Measurements from ENCODE around the gene ARL14EP.

ARL14EP gene

DNA sequence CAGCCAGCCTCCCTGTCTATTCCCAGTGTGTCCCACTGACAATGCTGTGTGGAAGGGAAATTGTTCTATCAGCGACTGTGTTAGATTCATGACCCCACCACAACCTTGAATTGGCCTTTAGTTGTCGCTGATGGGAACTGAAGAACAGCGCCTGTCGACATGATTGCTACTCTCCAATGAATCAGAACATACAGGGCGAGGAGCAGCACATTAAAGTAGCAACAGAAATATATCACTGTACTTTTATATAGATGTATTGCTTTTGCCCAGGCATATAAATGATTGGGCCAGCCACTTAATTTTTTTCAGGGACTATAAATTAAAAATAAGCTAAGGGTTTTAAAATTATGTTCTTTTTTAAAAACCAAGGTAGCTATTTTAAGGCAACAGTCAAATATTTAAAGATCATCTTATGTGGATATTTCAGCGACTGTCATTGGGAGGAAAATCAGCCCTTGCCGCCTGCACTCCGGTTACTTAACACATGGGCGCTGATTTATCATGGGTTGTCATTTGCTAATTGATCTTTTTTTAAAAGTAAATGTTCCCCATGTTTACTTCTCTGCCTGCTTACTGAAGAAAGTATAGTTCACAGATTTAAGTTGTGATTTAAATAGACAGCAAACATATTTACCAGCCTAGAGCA, 42.1 kb downstream of the ARL14EP start:
- TF ChIP-seq, protein P1, sequence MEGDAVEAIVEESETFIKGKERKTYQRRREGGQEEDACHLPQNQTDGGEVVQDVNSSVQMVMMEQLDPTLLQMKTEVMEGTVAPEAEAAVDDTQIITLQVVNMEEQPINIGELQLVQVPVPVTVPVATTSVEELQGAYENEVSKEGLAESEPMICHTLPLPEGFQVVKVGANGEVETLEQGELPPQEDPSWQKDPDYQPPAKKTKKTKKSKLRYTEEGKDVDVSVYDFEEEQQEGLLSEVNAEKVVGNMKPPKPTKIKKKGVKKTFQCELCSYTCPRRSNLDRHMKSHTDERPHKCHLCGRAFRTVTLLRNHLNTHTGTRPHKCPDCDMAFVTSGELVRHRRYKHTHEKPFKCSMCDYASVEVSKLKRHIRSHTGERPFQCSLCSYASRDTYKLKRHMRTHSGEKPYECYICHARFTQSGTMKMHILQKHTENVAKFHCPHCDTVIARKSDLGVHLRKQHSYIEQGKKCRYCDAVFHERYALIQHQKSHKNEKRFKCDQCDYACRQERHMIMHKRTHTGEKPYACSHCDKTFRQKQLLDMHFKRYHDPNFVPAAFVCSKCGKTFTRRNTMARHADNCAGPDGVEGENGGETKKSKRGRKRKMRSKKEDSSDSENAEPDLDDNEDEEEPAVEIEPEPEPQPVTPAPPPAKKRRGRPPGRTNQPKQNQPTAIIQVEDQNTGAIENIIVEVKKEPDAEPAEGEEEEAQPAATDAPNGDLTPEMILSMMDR (IDR thresholded peaks at IDR 0.05; ENCODE audit: low read depth, low read length), result no peak
- no peak for DNase-seq (ENCODE audit: low read depth in 2 of 2)

DNA sequence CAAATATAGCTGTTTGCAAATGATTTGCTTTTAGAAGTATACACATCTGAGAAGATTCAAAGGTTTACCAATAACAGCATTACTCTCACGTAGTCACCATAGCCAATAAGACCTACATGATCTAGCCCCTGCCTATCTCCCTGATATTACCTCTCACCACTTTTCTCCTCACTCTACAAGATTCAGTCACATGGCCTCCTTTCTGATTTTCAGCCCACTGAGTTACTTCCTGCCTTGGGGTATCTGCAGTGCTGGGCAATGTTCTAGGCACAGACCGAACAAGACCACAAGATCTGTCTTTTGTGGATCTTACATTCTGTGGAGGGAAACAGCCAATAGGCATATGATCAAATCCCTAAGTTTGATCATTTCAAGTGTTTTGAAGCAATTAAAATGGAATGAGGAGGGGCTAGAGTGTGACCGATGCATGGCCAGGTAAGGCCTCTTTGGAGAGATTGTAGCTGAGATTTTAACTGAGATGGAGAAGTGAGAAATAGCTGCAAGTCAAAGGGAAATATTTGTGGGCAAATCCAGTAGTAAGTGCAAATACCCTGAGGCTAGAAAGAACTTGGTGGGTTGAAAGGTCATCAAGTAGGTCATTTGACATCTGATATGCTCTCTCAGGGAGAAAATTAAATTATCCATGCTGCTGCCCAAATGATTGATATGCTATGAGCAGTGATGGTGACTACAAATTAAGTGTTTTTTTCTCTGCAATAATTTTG, 43.1 kb downstream of the ARL14EP start:
- H3K4me3 ChIP-seq (replicated peaks in 1 of 2; ENCODE audit: low read depth in 2 of 2, low read length in 2 of 2), result no peak overlapping the region
- DNase-seq (ENCODE audit: low read depth in 2 of 2), result no peak
- TF ChIP-seq, protein P1 (IDR thresholded peaks at IDR 0.05; ENCODE audit: low read depth, low read length), result no peak

More for the DNA sequence above, 42.1 kb downstream of the ARL14EP start:
- H3K4me3 ChIP-seq (replicated peaks in 1 of 2; ENCODE audit: low read depth in 2 of 2, low read length in 2 of 2), result no peak overlapping the region

DNA sequence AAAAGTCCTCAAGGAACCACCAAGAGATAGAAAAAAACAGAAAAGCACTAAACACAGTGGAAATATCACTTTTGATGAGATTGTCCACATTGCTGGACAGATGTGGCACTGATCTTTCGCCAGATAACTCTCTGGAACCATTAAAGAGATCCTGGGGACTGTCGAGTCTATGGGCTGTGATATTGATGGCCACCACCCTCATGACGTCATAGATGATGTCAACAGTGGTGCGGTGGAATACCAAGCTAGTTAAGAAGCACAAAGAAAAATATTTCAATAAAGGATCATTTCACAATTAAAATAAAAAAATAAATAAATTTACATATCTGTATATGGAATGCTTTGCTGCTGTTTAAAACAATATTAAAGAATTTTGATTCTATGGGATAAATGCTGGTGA, 45.5 kb downstream of the ARL14EP start:
- TF ChIP-seq, protein P1 (IDR thresholded peaks at IDR 0.05; ENCODE audit: low read depth, low read length), result no peak
- no peak for DNase-seq (ENCODE audit: low read depth in 2 of 2)
- no peak overlapping the region for H3K4me3 ChIP-seq (replicated peaks in 1 of 2; ENCODE audit: low read depth in 2 of 2, low read length in 2 of 2)

DNA sequence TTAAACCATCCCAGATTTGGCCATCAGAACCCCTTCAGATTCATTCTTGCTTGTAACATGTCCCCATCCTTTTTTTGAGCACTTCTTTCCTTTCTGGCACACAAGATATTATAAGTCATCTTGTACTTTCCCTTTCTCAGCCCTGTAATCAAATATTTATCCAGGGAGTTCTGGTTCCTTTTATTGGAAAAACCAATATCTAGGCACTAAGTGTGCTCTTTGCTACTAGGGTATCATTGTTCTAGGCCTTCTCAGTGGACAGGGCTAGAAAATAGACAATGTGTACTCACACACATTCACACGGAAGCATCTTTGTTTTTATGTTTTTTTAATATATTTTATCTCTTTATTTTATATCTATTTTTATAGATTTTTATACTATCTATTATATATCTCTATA, 47.3 kb downstream of the ARL14EP start:
- DNase-seq (ENCODE audit: low read depth in 2 of 2), result no peak
- TF ChIP-seq, protein P1 (IDR thresholded peaks at IDR 0.05; ENCODE audit: low read depth, low read length), result no peak
- H3K4me3 ChIP-seq (replicated peaks in 1 of 2; ENCODE audit: low read depth in 2 of 2, low read length in 2 of 2), result no peak overlapping the region

GRCh38 chr11:30377347-30377746, 54.4 kb downstream of the ARL14EP start:
- TF ChIP-seq, protein P1 (IDR thresholded peaks at IDR 0.05; ENCODE audit: low read depth, low read length), result no peak

DNA sequence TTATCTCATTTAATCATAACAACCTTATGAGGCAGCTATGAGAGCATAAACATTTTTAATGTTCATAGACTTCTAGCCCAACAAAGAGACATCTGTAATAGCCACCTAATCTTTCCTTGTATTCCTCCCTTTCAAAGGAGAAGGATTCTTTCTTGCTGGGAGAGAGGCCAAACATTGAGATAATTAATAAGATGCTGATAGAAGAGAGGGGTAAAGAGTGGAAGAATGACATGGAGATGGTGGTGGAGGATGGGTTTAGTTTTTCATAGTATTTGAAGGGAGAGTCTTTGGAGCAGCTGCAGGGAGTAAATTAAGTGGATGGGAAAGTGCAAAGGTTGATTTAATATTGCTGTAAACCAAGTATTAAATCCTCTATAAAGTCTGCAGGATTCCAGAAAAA, 57.9 kb downstream of the ARL14EP start:
- TF ChIP-seq, protein P1 (IDR thresholded peaks at IDR 0.05; ENCODE audit: low read depth, low read length), result no peak
- DNase-seq (ENCODE audit: low read depth in 2 of 2), result no peak
- H3K4me3 ChIP-seq (replicated peaks in 1 of 2; ENCODE audit: low read depth in 2 of 2, low read length in 2 of 2), result no peak overlapping the region

More at GRCh38 chr11:30377347-30377746, 54.4 kb downstream of the ARL14EP start:
- no peak overlapping the region for H3K4me3 ChIP-seq (replicated peaks in 1 of 2; ENCODE audit: low read depth in 2 of 2, low read length in 2 of 2)
- DNase-seq (ENCODE audit: low read depth in 2 of 2), result no peak
